H54 (cell line): ENCODE measurements around the gene TMEM200C.

Experiments used
- DNase-seq: peaks from one replicate; pipeline ENCODE4 v3.0.0; 2011; ENCODE audit warnings: low spot score, mixed read lengths; ENCODE audit not compliant: insufficient read length
- FAIRE-seq: peaks from 3 replicates; lab custom pipeline; 2011; peaks lifted over from hg19 to GRCh38; lab: Jason Lieb, UNC
- POLR2A ChIP-seq: IDR thresholded peaks from 2 replicates; pipeline ENCODE4 v1.6.1; 2011; ENCODE audit warnings: low read depth, mild to moderate bottlenecking, low read length

Gene TMEM200C

GRCh38 chr18:5895299-5895875 lies at the start of gene TMEM200C:
Gene TMEM200C (minus strand): TSS chr18:5895522. CDS start chr18:5892063, 3,459 bp downstream.
- no peak; the same call in 1 of the 2 replicates for TF ChIP-seq POLR2A
- DNase-seq = no peak
- no peak for FAIRE-seq

DNA sequence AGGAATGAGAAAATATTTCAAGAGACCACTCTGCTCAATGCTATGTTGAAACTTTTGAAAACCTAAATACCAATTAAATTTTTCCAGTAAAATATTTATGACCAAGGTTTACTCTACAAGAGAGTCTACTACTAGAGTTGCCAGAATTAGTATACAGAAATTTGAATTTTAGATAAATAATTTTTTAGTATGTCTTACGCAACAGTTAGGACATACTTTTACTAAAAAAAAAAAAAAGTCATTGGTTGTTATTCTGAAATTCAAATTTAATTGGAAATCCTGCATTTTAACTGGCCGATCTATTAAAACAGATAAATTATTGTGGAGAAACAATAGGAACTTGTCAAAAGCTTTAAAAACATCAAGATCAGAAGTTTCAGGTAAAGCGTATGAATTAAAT lies 49.1 kb upstream of the TMEM200C start:
- DNase-seq (no peak), FAIRE-seq (no peak)
- no peak for TF ChIP-seq POLR2A

DNA sequence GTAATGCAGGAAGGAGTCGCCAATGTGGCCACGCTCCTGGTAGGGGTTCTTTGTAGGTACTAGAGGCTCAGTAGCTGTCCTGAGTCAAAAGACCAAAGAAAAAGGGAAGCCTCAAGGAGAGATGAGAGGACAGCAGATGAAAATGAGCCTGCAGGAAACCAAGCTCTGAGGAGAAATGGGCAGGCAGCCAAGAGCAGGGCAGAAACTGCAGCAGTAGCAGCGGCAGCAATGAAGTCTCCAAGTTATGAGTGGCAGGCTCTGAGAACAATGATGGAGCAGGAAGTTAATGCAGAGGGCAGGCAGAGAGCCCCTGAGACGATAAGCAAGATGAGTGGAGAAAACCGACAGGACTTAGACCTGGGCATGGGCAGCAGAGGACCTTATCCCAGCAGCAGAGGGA lies 48.2 kb upstream of the TMEM200C start:
- TF ChIP-seq POLR2A = no peak
- DNase-seq = no peak
- FAIRE-seq = no peak

DNA sequence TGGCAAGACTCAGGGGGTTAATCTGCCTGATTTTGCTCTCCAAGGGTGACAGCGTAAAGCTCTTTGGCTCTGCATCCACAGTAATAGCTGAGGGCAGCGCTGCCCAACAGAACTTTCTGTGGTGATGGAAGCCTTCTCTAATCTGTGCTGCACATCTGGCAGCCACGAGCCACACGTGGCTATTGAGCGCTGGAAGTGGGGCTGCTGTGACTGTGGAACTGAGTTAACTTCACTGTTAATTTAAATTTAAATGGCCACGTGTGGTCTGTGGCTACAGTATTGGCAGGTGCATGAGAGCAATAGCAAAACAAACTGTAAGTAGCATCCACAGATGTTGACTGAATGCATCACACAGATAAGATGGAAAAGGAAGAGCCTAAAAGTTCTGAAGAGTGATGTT lies 47.3 kb upstream of the TMEM200C start:
- no peak for TF ChIP-seq POLR2A
- no peak for FAIRE-seq
- DNase-seq = no peak

DNA sequence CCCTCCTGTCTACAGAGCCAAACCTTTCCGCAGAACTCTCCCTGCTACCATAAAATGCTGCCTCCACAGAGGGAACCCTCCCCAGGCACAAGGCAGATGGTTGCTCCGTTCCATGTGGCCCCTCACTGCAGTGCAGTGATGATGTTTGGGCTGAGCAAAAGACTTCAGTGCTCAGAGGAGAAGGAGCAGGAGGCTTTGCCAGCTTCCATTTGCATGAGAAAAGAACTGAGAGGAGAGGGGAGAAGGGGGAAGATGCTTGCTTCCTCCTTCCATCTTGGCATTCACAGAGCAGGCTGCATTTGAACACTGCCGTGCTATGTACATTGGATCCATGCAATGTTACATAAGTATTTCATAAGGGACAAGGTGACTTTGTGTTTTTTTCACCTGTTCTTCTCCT lies 46.6 kb upstream of the TMEM200C start:
- FAIRE-seq = no peak
- TF ChIP-seq POLR2A = no peak
- no peak for DNase-seq

DNA sequence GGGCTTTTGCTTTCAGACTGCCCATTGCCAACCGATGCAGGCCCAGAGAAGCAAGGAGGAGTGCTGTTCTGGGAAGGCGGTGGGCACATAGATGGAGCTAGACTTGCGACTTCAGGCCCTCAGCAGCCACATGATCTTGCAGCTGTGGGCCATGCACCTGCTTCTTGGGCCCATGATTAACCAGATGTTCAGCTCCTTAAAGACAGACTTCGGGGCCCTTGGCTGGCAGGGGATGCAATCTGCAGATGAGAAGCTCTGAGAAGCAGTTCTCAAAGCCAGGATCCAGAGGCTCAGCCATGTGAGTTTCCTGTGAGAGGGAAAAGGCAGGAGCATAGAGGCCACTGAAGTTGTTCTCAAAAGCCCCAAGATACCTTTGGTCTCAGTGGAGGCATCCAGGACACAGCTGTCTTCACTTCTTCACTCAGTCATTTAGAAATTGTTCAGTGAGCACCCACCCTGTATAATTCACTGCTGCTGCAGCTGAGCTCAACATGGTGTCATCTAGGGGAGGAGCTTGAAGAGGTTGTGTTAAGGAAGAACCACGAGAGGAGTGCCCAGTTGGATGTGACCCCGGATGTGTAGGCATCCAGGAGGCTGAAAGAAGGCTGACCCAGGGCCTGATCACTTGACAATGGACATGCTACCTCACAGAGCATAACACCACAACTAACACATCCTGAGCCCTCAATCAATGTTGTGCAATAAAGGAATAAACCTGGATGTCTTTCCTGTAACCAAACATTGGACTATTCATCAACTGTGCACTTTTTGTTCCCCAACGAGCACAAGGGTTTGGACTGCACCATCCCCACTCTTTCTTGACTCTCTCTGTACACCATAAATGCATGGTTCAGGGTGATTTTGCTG lies 44.7 kb upstream of the TMEM200C start:
- FAIRE-seq = no peak

DNA sequence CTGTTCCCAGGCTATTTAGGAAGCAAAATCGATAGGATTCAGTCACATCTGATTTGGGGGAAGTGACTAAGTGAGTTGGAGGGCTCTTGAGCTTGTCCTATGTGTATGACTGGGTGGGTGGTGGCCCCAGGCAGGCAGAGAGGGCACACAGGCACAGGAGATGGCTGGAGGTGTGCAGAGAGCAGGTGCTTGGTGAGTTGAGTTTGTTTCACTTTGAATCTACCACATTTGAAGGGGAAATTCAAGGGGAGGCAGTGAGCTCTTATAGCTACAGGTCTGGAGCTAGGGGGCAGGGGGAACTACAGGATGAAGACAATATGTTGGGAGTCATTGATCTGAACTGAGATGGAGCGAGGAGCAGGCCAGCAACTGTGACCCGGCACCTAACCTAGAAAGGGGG lies 42.5 kb upstream of the TMEM200C start:
- TF ChIP-seq POLR2A = no peak
- no peak for DNase-seq
- FAIRE-seq = no peak

More for the DNA sequence above, 44.7 kb upstream of the TMEM200C start:
- DNase-seq = no peak
- no peak for TF ChIP-seq POLR2A

DNA sequence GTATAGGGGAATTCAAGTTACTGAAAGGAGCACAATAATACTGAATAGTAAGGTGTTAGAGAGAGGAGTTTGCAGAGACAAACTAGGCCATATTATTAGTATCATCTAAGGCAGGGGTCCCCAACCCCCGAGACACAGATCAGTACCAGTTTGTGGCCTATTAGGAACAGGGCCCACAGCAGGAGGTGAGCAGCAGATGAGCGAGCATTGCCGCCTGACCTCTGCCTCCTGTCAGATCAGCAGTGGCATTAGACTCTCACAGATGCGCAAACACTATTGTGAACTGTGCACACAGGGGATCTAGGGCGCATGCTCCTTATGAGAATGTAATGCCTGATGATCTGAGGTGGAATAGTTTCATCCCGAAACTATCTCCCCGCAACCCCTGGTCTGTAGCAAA lies 41.8 kb upstream of the TMEM200C start:
- no peak for TF ChIP-seq POLR2A
- DNase-seq (no peak), FAIRE-seq (no peak)

DNA sequence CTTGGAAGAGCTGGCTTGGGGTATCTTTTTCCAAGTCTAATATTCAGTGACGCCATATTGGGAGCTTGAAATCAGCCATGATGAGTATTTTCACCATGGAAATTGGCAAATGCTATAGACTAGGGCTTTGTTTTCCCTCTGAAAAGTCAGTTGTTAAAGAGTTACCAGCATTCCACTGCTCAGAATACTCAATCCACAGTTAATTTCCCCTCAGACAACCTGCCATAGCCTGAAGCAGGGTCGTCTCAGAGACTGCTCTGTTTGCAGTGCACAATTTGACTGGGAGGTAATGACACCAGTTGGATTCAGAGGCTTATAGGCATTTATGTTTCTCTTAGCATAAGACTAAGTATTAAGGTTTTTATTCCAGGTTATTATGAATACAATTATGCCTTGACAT lies 35.5 kb upstream of the TMEM200C start:
- FAIRE-seq (no peak), DNase-seq (no peak)
- TF ChIP-seq POLR2A = no peak

DNA sequence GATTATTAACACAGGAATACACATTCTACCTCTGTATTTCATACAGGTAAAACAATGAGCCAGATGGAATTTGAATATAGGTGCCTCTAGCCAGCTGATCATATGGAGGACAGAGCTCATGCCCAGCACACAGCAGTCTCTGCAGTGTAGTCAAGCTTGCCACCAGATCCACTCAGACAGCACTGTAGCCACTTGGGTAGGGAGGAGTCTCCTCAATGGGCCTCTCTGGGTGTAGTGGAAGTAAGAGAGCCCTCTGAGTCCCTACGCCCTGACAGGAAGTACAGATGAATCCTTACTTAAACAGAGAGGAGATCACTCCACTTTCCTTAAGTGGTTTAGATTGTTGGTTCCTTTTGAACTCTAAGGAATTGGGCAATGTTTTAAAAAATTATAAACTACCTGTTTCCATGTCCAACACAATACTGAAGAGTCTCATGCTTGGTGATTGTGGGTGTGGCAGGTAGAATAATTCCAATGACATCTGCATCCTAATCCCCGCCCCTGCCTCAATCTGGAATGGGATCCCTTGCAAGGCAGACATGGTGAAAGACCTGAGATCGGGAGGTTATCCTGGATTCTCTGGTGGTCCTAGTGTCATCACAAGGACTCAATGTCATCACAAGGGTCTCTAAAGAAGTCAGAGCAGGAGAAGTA lies 23.0 kb upstream of the TMEM200C start:
- no peak for TF ChIP-seq POLR2A
- no peak for DNase-seq
- FAIRE-seq = no peak

- FAIRE-seq = no peak
- no peak for DNase-seq
- TF ChIP-seq POLR2A = no peak
Measured at GRCh38 chr18:5914951-5915350, 19.6 kb upstream of the TMEM200C start.

DNA sequence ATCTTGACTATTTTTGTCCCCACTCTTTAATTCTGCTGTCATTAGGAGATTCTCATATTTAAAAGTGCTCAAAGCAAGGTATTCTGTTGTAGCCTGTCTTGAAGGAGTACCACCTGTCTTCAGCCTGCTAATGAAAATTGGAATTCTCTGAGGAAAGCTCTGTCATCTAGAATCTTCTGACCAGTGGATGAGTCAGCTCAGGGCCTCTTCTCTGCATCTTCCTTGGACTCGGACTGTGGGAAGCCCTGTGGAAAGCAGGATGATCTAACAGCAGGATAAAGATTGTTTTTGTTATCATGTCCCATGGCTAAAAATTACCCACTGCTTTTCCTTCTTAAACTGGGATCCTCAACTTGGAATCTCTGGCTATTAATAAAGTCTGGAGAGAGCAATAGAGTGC lies 18.7 kb upstream of the TMEM200C start:
- no peak for DNase-seq
- no peak for TF ChIP-seq POLR2A
- FAIRE-seq = no peak

DNA sequence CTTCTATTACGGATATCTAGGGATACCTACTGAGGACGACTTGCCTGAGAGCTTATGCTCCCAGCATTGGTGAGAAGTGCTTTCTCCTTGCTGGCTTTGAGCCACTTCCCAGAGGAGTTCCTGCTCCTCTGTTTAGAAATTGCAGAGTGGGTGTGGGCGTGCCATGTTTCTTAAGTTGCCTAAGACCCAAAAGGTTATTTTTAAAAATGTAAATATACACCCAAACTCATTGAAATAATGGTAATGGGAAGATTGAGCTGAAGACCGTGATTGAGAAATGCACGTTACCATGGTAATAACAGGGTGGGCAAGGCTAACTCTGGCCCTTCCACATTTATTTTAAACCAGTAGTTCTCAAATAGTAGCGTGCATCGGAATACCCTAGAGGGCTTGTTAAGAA lies 17.2 kb upstream of the TMEM200C start:
- FAIRE-seq = no peak
- no peak for DNase-seq
- TF ChIP-seq POLR2A = no peak

GRCh38 chr18:5909125-5909524 lies 13.8 kb upstream of the TMEM200C start:
- no peak for FAIRE-seq
- no peak for TF ChIP-seq POLR2A
- DNase-seq = no peak

- no peak for TF ChIP-seq POLR2A
- FAIRE-seq = no peak
Measured at GRCh38 chr18:5903386-5903785, 8.1 kb upstream of the TMEM200C start.

More at GRCh38 chr18:5903386-5903785, 8.1 kb upstream of the TMEM200C start:
- no peak for DNase-seq
